RKO (cell line): Measurements from ENCODE around the gene OR51D1.

Experiments
- DNase-seq: peaks from one replicate; pipeline ENCODE4 v3.0.0-alpha.2; 2016; ENCODE audit warnings: low spot score

The OR51D1 gene

DNA sequence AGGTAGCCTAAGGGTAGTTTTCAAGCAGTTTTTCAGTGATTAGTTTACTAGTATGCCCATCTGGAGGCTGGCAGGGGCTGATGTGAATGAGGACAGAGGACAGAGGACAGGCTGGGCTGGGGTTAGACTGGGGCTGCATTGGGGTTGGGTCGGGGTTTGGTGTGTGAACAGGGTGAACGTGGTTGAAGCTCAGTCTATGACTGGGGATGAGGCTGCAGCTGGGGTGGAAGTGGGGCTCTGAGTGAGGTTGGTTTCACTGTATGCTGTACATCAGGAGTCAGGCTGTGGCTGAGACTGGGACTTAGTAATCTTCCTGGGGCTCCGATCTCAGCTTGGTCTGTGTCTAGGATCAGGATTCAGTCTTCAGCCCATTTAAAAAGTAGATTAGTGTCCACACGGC lies 7.0 kb downstream of the OR51D1 start:
- no peak for DNase-seq

DNA sequence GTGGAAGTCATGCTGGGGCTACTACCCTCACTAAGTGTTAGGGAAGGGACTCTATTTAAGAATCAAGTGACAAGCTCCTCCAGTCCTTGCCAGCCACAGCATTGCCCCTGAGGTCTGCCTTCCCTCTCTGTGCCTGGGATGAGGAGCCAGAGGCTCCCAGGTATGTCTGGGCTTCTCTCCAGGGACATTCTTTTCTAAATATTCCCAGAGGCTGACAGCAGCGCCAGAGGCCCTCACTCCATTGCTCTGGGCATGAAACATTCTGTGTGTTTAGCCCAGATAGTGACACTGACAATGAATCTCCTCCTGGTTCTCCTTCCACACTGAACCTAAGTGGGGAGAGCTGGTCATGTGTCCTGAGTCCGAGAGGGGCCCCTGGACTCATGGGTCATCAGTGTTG lies 8.7 kb downstream of the OR51D1 start:
- DNase-seq: no peak

DNA sequence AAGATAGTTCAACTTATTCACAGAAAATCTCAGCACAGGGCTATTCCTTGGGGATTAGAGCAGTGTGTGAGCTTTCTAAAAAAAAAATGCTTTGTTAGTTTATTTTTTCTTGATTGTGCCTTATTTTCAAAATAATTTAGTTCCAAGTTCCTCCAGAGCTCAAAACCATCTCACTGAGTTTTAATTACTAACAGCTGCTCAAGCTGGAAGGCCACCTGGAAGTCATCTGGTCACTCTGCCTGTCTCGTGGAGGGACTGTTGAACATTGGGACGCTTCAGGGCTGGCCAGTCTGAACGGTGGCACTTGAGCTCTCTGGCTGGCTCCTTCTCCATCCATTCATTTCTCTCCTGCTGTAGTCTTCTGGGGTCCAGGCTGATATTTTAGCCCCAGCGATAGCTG lies 10.5 kb downstream of the OR51D1 start:
- no peak for DNase-seq

DNA sequence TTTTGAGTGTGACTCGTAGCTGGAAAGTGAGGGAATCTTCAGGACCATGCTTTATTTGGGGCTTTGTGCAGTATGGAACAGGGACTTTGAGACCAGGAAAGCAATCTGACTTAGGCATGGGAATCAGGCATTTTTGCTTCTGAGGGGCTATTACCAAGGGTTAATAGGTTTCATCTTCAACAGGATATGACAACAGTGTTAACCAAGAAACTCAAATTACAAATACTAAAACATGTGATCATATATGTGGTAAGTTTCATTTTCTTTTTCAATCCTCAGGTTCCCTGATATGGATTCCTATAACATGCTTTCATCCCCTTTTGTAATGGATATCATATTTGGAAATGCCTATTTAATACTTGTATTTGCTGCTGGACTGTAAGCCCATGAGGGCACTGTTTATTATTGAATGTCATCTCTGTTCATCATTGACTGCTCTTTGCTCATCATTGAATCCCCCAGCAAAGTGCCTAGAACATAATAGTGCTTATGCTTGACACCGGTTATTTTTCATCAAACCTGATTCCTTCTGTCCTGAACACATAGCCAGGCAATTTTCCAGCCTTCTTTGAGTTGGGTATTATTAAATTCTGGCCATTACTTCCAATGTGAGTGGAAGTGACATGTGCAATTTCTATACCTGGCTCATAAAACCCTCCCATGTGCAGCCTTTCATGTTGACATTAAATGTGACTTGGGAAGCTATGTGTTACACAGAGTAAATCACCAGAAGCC lies 17.5 kb downstream of the OR51D1 start:
- no peak for DNase-seq

DNA sequence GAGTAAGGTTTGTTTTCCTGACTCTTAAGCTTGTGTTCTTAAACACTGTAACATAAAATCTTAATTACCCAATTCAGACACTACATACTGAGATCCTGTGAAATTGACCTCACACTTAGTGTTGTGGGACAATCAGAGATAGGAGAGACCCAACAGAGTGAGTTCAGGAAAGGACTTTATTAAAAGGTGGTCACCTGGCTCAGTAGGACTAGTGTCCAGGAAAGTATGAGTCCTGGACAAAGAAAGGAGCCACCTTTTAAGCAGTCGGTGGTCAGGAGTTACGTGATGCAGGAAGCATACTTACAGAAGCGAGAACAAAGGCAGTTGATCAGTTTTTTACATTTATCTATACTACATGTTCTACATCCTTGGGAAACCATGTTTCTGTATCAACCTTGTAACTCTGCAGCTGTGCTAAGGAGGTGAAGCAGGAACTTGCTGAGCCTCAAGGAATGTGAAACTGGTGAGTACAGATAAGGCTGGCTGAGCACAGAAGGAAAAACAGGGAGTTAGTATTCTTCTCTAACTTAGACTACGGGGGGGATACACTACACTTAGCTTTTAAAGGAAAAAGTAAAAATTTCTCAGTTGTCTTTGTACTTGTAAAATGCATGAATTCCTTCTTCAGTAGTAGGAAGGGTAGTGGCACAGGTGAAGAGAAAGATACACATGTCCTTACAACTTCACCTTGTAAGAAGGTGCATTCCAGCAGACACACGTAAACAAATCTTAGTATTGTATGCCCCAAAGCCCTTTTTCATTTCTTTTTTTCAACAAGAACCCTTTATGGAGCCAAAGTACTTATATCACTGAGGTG lies 21.6 kb downstream of the OR51D1 start:
- no peak for DNase-seq

DNA sequence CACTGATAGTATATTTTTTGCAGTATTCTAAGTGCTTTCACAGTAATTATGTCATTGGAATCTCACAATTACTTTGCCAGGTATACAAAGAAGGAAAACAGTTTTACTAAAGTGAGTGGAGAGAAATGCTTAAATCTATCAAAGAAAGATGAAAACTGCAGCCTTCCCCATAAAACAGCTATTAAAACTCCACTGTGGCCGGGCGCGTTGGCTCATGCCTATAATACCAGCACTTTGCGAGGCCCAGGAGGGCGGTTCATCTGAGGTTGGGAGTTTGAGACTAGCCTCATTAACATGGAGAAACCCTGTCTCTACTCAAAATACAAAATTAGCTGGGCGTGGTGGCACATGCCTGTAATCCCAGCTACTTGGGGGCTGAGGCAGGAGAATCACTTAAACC lies 25.6 kb downstream of the OR51D1 start:
- no peak for DNase-seq

DNA sequence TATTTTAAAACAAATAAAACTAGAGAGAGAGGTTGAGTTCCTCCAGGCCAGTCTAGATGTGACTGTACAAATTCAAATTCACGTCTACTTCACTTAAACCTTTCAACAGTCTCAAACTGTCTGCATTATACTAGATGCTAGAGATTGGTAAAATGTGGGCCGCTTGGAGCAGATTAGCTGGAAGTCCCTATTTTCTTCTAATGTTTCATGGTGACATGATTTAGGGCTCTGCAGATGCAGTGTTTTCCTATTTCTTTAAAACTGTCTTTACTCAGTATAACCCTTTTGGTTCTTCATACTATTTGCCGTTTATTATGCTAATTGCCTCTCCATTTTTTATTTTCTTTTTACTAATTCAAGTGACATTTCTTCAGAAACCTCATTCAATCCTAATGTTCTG lies 26.9 kb downstream of the OR51D1 start:
- DNase-seq: no peak

DNA sequence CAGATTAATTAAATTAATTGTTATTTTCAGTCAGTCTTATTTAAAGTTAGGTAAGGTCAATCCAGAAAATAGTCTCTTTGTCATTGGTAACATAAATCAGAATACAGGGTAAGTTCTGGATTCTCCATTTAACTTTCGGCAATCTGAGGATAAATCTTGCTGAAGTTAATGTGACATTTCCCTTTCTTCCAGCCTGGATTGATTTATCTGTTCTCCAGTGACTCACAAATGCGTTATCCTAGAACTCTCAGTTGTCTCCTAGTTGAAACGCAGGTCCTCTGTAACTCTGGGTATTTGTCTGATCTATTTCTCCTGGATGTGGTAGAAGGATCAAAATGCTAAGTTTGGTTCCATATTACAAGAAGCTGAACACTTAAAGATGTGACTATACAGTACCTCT lies 27.5 kb downstream of the OR51D1 start:
- no peak for DNase-seq

DNA sequence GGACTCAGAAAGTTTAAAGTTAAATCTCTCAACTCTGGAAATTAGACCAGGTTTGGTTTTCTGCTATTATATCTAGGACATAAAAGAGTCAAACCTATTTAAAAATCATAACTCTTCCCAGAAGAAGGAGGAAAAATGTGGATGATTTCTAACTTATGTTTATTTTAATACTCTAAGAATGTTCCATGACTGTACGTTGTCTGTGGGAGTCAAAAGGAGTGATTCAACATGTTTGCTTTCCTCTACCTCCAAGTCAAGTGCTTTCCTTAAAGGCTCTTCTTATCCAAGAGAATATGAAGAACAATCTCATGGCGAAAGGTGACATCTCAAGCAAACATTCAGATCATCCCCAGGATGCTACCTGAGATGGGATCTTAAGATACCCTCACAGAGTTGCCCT lies 28.1 kb downstream of the OR51D1 start:
- no peak for DNase-seq

DNA sequence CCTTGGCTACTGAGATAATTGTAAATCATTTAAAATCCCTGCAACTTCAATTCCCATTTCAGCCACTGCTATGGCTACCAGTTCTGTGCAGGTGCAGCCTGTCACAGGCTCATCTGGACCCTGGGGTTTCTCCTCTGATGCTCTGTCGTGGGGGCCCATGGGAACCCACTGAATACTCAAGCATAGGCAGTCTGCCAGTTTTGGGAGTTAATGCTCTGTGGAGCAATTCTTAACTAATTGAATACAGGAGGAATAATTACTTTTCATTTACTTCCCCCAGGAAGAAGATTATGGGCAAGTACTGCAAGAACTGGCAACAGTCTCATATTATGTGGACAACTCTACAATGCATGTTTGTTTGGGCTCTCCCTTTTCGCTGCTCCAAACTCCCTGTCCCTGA lies 34.5 kb downstream of the OR51D1 start:
- no peak for DNase-seq

DNA sequence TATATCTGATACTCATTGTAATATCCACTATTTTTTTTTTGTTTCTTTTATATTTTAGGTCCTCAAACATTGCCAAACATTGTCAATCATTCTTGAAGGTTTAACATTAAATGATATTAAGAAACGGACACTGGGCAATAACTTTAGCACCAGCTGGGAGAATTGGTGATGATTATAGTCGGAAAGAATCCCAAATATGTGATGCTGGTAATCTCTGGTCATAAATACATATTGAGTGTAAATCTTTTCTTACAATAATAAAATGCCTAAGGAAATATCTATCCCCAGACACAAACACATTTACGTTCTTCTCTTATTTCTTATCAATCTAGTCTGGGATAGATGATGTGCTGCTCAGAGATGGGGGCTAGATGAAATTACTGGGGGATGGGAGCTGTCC lies 35.2 kb downstream of the OR51D1 start:
- no peak for DNase-seq

DNA sequence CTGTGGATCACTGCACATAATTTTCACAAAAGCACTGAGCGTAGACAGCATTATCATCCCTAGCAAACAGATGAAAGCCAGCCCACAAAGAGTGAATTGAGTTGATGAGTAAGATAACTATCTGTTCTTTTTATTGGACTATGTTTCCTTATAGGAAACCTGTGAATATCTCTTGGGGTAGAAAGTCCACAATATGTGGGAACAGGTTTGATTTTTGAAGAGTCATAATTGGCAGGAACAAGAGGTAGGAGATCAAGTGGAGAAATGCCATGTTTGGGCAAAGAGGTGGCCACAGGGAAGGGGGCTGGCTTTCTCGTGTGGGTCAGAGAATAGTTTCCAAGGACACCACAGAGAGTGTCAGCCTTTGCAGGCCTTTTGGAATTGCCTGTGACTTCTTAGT lies 36.5 kb downstream of the OR51D1 start:
- DNase-seq: no peak

DNA sequence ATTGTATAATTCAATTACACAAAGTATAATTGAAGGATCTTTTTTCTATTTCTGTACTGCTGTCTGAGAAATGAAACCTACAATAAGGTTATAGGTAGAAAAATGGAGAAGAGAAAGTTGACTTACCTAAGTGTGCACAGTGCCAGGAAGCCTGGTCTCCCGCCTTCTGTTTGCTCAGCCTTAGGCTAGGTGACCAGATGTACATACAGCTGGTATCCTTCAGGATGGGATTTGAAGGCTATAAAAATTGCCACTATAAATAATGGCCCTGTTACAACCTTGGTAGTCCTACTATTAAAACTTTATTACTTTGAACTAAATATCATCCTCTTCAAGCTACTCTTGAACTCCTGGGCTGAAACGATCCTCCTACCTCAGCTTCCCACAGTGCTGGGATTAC lies 40.7 kb downstream of the OR51D1 start:
- no peak for DNase-seq

DNA sequence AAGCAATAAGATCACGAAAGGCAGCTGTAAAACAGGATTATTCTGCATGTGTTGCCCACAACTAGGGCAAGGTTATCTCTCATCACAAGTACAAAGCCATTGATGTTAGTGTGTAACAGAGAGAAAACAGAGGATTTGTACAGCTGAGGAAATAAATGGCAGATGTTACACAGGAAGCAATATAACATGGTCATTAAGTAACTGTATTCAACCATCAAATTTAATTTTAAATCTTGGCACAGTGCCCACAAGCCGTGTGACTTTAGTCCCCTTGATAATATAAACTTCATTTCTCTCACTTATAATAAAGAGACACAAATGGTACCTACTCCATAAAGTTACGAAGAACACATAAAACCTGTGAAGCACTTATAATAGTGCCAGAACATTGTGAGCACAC lies 43.1 kb downstream of the OR51D1 start:
- no peak for DNase-seq

DNA sequence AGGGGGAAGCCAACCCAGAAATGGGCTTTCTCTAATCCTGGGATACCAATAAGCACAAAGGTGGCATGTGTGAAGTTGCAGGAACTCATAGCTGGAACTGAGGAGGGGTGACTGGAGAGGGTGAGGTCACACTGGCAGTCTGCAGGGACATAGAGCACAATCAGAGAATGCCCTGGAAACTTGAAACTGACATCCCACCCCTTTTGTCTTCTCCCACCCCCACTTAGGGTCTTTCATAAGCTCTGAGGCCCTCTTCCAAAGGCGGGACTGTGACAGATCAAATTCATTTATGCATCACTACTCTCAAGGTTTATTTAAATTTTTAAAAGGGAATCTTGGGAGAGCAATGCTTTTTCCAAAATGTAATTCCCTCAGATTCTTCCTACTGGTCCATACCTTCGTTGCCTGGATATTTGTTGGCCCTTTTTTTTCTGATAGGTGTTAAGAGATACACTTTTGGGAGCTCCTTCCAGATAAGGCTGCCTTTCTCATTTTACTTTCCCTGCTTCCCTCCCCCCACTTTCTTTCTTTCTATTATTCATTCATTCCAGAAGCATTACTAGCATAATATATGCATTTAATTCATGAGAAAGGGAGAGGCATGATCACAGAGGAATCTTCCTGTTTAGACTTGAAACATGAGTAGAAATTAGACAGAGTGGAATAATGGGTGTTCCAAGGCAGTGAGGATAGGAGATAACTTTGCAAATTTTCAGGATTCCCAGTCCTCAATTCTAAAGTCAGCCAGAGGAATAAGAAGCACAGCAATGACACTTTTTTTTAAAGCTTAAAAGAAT lies 45.5 kb downstream of the OR51D1 start:
- no peak for DNase-seq

DNA sequence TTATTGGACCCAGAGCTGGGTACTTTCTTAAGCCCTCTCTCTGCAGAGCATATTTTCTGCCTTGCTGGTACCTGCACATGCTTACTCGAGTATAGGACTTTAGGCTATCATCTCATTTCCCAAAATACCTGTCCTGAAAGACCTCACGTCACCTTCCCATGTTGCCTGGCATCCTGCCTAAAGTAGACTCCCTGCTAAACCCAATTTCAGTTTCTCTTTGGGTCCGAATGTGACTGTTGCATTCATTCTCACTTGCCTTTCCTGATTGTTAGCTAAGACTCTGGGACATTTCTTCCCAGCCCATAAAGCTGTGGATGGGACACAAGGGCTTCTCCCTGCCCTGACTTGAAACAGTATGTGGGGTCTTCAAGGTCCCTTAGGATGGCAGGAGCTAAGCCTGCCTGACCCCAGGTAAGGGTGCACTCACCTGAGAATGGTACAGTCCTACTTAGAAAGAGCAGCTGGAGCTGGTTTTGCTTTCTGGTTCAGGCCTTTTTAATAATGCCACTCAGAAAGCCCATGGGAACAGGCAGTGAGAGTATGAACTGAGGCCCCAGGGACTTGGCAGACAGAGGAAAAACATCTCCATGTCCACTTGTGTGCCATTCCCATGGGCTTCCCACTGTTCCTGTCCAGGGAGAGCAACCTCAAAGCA lies 47.5 kb downstream of the OR51D1 start:
- DNase-seq: no peak
